D721Med (cell line): ENCODE results near the gene TJP3.

Experiments used
- DNase-seq: peaks from one replicate; pipeline ENCODE4 v3.0.0; 2011; ENCODE audit warnings: low spot score; ENCODE audit not compliant: insufficient read length
- FAIRE-seq: peaks from 2 replicates; lab custom pipeline; 2011; peaks lifted over from hg19 to GRCh38; lab: Jason Lieb, UNC
- TF ChIP-seq, protein P1 (sequence below): IDR thresholded peaks from 2 replicates; pipeline ENCODE4 v1.5.1; 2012; ENCODE audit warnings: mild to moderate bottlenecking, control low read depth; ENCODE audit not compliant: insufficient read depth; ENCODE audit errors: missing control alignments

The TJP3 gene

DNA sequence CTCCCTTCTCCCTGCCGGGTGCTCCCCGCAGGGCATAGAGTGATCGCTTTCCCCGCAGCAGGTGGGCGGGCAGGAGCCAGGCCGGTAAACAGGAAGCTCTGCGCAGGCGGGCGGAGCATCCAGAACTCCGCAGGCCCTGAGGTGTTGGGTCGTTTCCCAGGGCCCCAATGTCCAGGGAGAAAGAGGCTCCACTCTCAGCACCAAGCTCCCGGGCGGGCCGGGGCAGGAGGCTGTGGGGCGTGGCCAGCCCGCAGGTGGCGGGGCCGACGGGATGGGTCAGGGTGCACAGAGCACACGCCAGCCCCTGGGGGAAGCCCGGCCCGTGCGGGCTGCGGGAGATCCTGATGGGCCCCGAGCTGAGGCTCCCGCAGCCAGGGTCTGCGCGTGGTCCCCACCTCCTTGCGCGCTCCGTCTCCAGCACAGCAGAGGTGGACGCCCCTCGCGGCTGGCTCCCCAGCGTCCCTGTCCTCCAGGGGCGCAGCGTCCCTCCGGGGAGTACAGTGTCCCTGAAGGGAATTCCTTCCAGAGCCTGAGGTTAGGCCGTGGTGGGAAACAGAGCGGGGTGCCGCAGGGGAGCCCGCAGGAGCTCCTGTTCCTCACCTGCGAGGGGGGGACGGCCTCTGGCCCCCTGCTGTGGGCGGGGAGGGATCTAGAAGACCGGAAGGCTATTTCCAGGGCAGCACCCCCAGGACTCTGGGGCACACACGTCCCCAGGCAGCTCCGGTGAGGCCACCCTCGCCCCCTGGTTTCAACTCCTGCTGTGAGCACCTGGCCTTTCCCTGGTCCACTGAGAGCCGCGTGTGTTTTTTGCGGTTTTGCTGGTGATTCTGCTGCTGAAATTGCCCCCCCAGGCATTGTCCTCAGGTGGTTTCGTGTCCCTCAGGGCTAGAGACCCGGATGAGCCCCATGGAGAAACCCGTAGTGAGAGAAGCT lies 20.1 kb upstream of the TJP3 start:
- FAIRE-seq (no peak), DNase-seq (no peak)
- TF ChIP-seq, protein P1, sequence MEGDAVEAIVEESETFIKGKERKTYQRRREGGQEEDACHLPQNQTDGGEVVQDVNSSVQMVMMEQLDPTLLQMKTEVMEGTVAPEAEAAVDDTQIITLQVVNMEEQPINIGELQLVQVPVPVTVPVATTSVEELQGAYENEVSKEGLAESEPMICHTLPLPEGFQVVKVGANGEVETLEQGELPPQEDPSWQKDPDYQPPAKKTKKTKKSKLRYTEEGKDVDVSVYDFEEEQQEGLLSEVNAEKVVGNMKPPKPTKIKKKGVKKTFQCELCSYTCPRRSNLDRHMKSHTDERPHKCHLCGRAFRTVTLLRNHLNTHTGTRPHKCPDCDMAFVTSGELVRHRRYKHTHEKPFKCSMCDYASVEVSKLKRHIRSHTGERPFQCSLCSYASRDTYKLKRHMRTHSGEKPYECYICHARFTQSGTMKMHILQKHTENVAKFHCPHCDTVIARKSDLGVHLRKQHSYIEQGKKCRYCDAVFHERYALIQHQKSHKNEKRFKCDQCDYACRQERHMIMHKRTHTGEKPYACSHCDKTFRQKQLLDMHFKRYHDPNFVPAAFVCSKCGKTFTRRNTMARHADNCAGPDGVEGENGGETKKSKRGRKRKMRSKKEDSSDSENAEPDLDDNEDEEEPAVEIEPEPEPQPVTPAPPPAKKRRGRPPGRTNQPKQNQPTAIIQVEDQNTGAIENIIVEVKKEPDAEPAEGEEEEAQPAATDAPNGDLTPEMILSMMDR, result no peak

DNA sequence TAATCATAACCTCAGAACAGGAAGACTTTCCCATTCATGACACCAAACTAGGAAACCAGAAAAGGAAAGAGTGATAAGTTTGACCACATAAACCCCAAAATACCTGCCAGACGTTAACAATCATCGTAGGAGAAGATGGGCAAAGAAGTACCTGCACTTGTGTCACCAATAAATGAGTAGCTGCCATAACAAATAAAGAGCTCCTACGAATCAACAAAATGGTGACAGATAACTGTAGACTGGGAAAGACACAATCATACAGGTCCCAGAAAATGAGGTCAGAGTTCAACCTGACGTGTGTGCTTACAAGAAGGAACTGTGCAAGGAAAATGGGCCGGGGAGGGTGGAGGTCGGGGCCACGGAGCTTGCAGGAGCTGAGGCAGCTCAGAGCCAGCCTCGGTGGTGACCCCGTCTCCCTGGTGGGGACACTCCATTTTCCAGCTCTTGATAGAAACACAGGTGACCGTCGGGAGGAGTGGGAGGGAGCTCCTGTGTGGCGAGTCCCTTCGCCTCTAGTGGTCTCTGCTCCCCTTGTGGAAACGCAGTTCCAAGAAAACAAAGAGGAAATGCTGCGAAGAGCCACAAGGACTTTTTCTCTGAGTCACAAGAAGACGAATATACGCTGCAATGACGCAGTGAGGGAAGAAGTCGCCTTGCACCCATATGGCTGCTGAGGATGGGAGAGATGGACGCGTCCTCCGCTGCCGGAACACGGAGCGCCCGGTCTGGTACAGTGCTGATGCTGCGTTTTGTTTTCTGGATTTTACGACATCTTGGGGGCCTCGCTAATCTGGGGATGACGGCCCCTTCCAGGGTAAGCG lies 17.4 kb upstream of the TJP3 start:
- FAIRE-seq (no peak), DNase-seq (no peak)
- TF ChIP-seq, protein P1, result no peak

DNA sequence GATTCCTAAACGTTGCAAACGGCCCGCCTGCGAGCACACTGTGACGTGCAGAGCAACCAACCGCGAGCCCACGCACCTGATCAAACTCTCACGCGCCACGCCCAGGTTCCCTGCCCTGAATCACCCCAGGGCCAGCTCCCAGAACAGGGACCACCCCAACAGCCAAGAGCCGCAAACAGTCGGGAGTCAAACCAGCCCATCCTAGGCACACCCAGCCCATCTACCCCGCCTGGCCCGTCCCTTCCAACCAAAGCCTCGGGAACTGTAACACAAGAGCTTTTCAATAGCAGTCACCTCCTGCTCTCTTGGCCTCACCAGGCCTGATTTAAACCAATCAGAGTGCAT lies 16.8 kb upstream of the TJP3 start:
- DNase-seq (no peak), FAIRE-seq (no peak)
- TF ChIP-seq, protein P1, result no peak

DNA sequence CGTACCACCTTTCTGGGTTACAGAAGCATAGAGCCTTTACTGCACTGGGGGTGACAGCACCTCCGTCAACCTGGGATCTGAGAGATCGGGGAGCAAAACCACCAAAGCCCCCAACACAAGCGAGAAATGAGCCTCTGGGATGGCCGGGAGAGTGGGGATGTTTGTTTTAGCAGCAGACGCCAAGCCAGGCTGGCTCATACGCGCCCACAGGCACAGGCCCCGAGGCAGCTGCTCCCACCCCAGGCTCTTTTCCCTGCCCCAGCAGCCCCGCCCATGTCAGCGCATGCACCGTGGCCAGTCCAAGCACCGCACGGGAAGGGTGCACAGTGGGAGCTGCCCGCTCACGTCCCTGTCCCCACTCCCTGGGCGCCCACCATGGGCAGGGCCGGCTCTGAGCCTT lies 16.5 kb upstream of the TJP3 start:
- DNase-seq (no peak), FAIRE-seq (no peak)
- TF ChIP-seq, protein P1, result no peak

DNA sequence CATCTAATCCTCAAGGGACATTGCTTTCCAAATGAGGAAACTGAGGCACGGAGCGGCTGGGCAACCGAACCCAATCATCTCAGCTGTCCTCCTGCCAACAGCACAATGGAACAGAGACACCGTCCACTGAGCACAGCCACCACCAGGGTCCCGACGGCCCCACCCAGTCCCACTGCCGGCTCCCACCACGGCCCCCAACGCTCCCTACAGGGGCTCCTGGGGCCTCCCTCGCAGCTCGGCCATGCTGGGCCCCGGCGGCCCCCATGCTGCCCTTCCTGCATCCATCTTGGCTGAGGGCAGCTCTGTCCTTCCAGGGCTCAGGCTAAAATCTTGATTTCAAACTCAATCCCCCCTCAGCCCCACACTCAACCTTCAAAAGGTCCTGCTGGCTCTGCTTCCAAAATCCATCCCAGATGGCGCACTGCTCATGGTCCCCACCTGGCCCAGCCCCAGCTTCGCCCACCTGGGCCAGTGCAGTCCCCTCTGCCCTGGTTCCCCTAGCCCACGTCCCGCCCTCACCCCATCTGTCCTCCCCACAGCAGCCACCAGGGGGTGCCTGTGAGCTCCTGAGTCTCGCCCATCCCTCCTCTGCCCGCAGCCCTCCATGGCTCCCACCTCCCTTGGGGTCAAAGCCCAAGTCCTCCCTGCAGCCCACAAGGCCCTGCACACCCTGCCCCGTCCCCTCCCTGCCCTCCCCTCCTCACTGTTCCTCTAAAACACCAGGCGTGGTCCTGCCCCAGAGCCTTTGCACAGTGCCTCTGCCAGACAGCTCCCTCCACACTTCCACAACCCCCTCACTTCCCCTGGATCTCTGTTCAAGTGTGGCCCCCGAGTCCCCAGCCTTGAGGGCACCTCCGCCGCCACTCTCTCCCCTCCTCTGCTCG lies 15.8 kb upstream of the TJP3 start:
- no peak for FAIRE-seq
- TF ChIP-seq, protein P1, result peak; percentile 60
- no peak for DNase-seq

DNA sequence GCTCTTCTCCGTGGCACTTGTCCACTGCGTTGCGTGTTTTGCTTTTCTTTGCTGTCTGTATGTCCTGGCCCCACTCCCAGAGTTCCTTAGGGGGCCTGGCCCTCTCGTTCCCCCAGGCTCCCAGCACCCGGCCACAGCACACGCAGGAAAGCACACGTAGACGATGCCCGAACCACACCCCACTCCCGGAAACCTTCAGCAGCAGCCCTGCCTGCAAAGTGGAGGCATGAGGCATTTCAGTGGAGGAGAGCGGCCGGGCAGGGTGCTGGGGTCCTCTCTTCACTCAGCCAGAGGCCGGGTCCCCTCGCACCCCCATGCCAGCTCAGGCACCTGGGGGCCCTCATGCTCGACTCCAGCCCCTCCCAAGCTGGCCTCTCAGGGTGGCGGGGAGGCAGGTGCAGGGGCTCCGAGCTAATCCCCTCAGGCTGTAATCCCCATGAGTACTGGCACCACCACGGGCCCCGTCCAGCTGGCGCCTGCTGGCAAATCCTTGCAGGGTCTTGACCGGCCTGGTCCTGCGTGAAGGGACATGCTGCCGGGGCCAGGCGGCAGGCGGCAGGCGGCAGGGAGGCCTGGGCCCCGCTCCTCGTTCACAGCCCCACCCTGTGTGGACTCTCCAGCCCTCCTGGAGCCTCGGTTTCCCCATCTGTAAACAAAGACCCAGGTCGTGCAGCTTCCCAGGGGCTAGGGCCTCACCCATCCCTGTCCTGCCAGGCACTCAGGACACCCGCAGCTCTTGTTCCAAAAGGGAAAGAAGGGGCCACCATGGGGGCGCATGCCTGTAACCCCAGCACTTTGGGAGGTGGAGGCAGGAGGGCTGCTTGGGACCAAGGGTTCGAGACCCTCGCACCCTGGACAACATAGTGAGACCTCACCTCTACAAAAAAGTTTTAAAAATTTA lies 14.9 kb upstream of the TJP3 start:
- TF ChIP-seq, protein P1, result no peak

More for the DNA sequence above, 14.9 kb upstream of the TJP3 start:
- no peak for FAIRE-seq
- peak; percentile 98 for DNase-seq
